Activated CD8-positive, alpha-beta T cell treated with anti-CD3 and anti-CD28 coated beads, Interleukin-2, amount 10 ng/mL, durations not matched to agents 7 days and 5 days (primary cell): ENCODE data around the gene SLBP. TPM values are rescaled to one million over a fixed set of nuclear protein-coding genes. Genes with fewer than 3 reads are reported as not detected.
A peak's percentile ranks its signal among the peaks of the same experiment; 100 is the strongest.

Source experiments
- ATAC-seq: fragments of 150-1000 bp; cut with Tn5 transposase; one replicate; pipeline ENCODE4 v1.10.0; 2021; ENCODE audit warnings: moderate library complexity
- CTCF ChIA-PET: fragments of 350-600 bp; sonication (Branson Sonifier 250); formaldehyde crosslinking; loops from one replicate; lab custom pipeline; 2021; ENCODE audit warnings: antibody characterized with exemption; lab: Charles Lee
- POLR2A ChIA-PET: fragments of 350-600 bp; sonication (Branson Sonifier 250); formaldehyde crosslinking; loops from one replicate; lab custom pipeline; 2021; ENCODE audit warnings: antibody characterized with exemption; lab: Charles Lee
- DNase-seq: peaks from one replicate; pipeline ENCODE4 v3.0.0-alpha.2; 2020
- H3K27ac Mint-ChIP-seq: one replicate; pipeline ENCODE4 v1.8.0; 2021; ENCODE audit warnings: mild to moderate bottlenecking, mixed read lengths
- H3K27me3 Mint-ChIP-seq: one replicate; pipeline ENCODE4 v1.8.0; 2021; ENCODE audit warnings: low read depth, mixed read lengths
- H3K36me3 Mint-ChIP-seq: one replicate; pipeline ENCODE4 v1.8.0; 2021; ENCODE audit warnings: low read depth, mixed read lengths
- H3K4me1 Mint-ChIP-seq: one replicate; pipeline ENCODE4 v1.8.0; 2021; ENCODE audit warnings: low read depth, mixed read lengths
- H3K4me3 Mint-ChIP-seq: one replicate; pipeline ENCODE4 v1.8.0; 2021; ENCODE audit warnings: mild to moderate bottlenecking, mixed read lengths
- H3K9me3 Mint-ChIP-seq: one replicate; pipeline ENCODE4 v1.8.0; 2022; ENCODE audit warnings: mixed read lengths; ENCODE audit not compliant: insufficient read depth
- total RNA-seq, 2 experiments: library from RNA; stranded (reverse); gene quantifications; one replicate each; pipeline ENCODE4 v1.2.3, GENCODE V29; 2021

SLBP gene
- total RNA-seq, 2 experiments from 2014 or later, result 132 to 136 TPM

DNA sequence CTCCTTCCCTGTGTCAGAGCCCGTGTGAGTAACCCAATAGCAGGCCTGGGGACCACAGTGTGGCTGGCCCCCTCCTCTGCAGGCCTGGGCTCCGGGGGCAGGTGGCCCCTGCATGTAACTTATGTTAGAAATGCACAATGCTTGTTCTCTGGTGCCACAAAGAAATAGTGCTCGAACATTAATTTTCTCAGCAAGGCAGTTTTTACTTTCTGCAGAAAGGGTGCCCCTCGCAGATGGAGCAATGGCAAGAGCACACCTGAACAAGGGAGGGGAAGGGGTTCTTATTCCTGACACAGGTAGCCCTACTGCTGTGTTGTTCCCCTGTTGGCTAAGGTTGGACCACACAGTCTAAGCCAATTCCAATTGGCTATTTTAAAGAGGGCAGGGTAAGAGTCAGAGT lies 26.3 kb upstream of the SLBP start:
- Mint-ChIP-seq H3K27ac (no peak overlapping the region), H3K9me3 (peaks cover 4% of the 10 kb centered on the region), H3K4me3 (no peak overlapping the region), H3K36me3 (peaks cover 83% of the 10 kb centered on the region), H3K4me1 (no peaks in the 10 kb centered on the region), H3K27me3 (no peaks in the 10 kb centered on the region)
- CTCF ChIA-PET, result interaction anchor here (1.7 kb wide), 1 partner anchor 12 kb away, joined by 5 read pairs; no protein-coding TSS in a partner anchor
- no peak for ATAC-seq
- no peak for DNase-seq
- POLR2A ChIA-PET, result no interaction called here

GRCh38 chr4:1737666-1738065 lies 25.5 kb upstream of the SLBP start:
- Mint-ChIP-seq H3K4me1 (no peaks in the 10 kb centered on the region), H3K4me3 (no peak overlapping the region), H3K9me3 (peaks cover 4% of the 10 kb centered on the region), H3K36me3 (peaks cover 89% of the 10 kb centered on the region), H3K27ac (no peak overlapping the region), H3K27me3 (no peaks in the 10 kb centered on the region)
- POLR2A ChIA-PET, result interaction anchor here (0.6 kb wide), 1 partner anchor 59 kb away, joined by 3 read pairs; no protein-coding TSS in a partner anchor
- ATAC-seq (no peak), DNase-seq (no peak)
- CTCF ChIA-PET, result interaction anchor here (1.7 kb wide), 1 partner anchor 11 kb away, joined by 5 read pairs; no protein-coding TSS in a partner anchor

- DNase-seq, result no peak
- peaks cover 4% of the 10 kb centered on the region for H3K9me3 Mint-ChIP-seq
- no peaks in the 10 kb centered on the region for H3K4me1 Mint-ChIP-seq
- ChIA-PET POLR2A (no interaction called here), CTCF (interaction anchor here (1.7 kb wide), 1 partner anchor 10 kb away, joined by 5 read pairs; no protein-coding TSS in a partner anchor)
- H3K27me3 Mint-ChIP-seq, result no peaks in the 10 kb centered on the region
- no peak overlapping the region for H3K27ac Mint-ChIP-seq
- peaks cover 91% of the 10 kb centered on the region for H3K36me3 Mint-ChIP-seq
- ATAC-seq, result no peak
- H3K4me3 Mint-ChIP-seq, result no peak overlapping the region
Measured at GRCh38 chr4:1736812-1737211, 24.7 kb upstream of the SLBP start.

DNA sequence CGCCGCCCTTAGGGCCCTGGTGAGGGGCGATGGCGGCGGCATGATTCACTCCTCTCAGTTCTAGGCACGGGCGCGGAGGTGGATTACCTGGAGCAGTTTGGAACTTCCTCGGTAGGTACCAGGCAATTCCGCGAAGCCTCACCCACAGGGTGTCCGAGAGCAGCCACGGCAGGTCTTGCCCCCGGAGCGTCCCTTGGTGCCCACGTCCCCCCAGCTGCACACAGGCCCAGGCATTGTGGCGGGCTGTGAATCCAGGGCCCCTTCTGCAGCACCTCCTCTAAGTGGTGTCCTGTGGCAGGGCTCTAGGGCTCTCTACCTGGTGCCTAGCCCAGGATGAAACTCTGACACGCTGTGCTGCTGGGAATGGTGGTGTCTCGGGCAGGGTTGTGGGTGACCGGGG lies 23.1 kb upstream of the SLBP start:
- POLR2A ChIA-PET, result no interaction called here
- peaks cover 90% of the 10 kb centered on the region for H3K36me3 Mint-ChIP-seq

GRCh38 chr4:1732911-1733310 lies 20.8 kb upstream of the SLBP start:
- DNase-seq (no peak), ATAC-seq (no peak)
- H3K27me3 Mint-ChIP-seq, result no peaks in the 10 kb centered on the region
- peaks cover 16% of the 10 kb centered on the region for H3K4me1 Mint-ChIP-seq
- H3K36me3 Mint-ChIP-seq, result peaks cover 90% of the 10 kb centered on the region
- no peaks in the 10 kb centered on the region for H3K9me3 Mint-ChIP-seq
- ChIA-PET POLR2A (no interaction called here), CTCF (interaction anchor here (1.4 to 2.5 kb wide), 2 partner anchors 14 to 41 kb away, joined by 4 to 10 read pairs; no protein-coding TSS in a partner anchor)
- H3K27ac Mint-ChIP-seq, result no peak overlapping the region
- no peak overlapping the region for H3K4me3 Mint-ChIP-seq

More for the DNA sequence above, 23.1 kb upstream of the SLBP start:
- Mint-ChIP-seq H3K4me3 (no peak overlapping the region), H3K9me3 (peaks cover 4% of the 10 kb centered on the region), H3K4me1 (no peaks in the 10 kb centered on the region), H3K27ac (no peak overlapping the region), H3K27me3 (no peaks in the 10 kb centered on the region)
- DNase-seq (no peak), ATAC-seq (no peak)
- CTCF ChIA-PET, result no interaction called here

DNA sequence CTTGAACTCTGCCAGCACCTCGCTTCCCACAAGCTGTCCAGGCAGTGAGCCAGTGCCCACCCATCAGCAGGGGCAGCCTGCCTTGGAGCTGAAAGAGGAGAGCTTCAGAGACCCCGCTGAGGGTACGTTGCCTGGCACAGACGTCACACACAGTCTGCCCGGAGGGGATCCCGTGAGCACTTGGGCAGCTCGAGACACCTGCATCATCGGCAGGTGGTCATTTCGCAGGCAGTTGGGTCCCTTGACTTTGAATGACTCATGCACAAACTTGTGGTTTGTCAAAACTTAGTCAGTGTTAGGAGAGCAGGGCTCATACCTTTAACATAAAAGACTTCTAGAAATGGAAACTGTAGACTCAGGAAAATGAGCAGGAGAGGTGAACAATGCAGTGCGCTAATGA lies 19.1 kb upstream of the SLBP start:
- no peak for ATAC-seq
- CTCF ChIA-PET, result interaction anchor here (2.2 to 12.6 kb wide), 2 partner anchors 19 to 38 kb away, joined by 6 to 227 read pairs; partner anchors contain the start of gene SLBP
- Mint-ChIP-seq H3K36me3 (peaks cover 90% of the 10 kb centered on the region), H3K27ac (no peak overlapping the region), H3K4me1 (peaks cover 33% of the 10 kb centered on the region), H3K27me3 (no peaks in the 10 kb centered on the region), H3K4me3 (no peak overlapping the region), H3K9me3 (no peaks in the 10 kb centered on the region)
- DNase-seq, result no peak
- POLR2A ChIA-PET, result interaction anchor here (1.5 to 2.1 kb wide), 2 partner anchors 10 to 19 kb away, joined by 5 to 9 read pairs; partner anchors contain the start of genes SLBP, TACC3 and TMEM129

DNA sequence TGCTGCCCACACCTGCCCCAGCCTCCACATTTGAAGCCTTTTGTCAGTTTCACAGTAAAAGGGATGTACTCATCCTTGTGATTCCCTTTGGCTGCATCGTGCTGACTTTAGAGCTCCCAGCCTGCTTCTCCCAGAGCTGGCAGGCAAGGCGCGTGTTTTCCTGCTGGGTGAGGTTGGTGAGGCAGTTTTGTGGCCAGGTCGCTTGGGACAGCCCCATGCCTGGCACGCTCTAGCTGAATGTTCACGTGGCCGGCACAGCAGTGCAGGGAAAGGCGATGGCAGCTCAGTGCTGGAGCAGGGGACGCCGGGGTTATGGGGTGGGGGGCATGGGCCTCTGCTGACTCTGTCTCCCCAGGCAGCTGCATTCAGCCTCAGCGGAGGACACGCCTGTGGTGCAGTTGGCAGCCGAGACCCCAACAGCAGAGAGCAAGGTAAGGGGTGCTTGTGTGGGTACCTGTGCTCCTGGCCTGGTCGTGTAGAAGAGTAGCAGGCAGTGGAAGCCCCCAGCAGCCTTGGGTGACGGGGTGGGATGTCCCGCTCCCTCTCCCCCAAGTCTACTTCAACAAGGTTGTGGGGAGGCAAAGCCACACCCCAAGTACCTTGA lies 18.5 kb upstream of the SLBP start:
- ChIA-PET POLR2A (interaction anchor here (1.5 to 2.1 kb wide), 2 partner anchors 9 to 18 kb away, joined by 5 to 9 read pairs; partner anchors contain the start of genes SLBP, TACC3 and TMEM129), CTCF (interaction anchor here (1.5 to 12.6 kb wide), 6 partner anchors 10 to 38 kb away, joined by 4 to 227 read pairs (median 6); partner anchors contain the start of genes SLBP, TACC3 and TMEM129)
- no peak for ATAC-seq
- Mint-ChIP-seq H3K36me3 (peaks cover 90% of the 10 kb centered on the region), H3K27ac (no peak overlapping the region), H3K4me1 (peaks cover 36% of the 10 kb centered on the region), H3K9me3 (no peaks in the 10 kb centered on the region), H3K27me3 (no peaks in the 10 kb centered on the region), H3K4me3 (no peak overlapping the region)
- no peak for DNase-seq

GRCh38 chr4:1728061-1728980 lies 16.2 kb upstream of the SLBP start:
- no peak overlapping the region for H3K27ac Mint-ChIP-seq
- no peak overlapping the region for H3K4me3 Mint-ChIP-seq
- ATAC-seq, result no peak
- no peaks in the 10 kb centered on the region for H3K27me3 Mint-ChIP-seq
- H3K4me1 Mint-ChIP-seq, result peaks cover 54% of the 10 kb centered on the region
- peaks cover 86% of the 10 kb centered on the region for H3K36me3 Mint-ChIP-seq
- DNase-seq, result no peak
- H3K9me3 Mint-ChIP-seq, result no peaks in the 10 kb centered on the region
- CTCF ChIA-PET, result interaction anchor here (12.6 kb wide), 1 partner anchor 35 kb away, joined by 227 read pairs; no protein-coding TSS in a partner anchor
- POLR2A ChIA-PET, result interaction anchor here (1.2 kb wide), 1 partner anchor 16 kb away, joined by 3 read pairs; the partner anchor contains the start of gene SLBP

DNA sequence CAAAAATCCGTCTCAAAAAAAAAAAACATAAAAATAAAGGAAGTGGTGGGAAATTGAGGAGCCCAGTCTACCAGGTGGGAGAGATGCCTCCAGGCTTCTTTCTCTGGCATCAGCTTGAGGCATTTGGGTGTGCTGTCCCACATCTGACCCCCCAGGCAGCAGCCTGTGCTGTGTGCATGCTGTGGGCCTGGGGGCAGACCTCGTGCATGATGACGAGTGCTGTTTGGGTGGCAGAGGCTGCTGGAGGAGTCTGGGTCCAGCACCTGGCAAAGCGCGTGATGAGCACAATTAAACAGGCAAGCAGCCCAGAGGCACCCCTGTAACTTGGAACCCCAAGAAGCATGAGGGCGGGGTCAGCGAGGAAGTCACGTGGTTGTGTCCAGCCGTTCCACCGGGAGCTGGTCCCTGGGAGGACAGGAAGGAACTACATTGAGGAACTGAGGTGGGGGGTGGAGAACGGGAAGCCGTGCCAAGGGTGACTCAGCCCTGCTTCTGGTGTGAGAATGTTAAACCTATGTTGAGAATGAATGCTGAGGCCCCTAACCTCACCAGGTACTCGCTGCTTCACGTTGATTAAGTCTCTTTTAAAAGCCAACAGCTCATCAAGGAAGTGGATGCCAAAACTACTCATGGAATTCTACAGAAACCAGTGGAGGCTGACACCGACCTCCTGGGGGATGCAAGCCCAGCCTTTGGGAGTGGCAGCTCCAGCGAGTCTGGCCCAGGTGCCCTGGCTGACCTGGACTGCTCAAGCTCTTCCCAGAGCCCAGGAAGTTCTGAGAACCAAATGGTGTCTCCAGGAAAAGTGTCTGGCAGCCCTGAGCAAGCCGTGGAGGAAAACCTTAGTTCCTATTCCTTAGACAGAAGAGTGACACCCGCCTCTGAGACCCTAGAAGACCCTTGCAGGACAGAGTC lies 15.3 kb upstream of the SLBP start:
- Mint-ChIP-seq H3K9me3 (no peaks in the 10 kb centered on the region), H3K4me1 (peaks cover 59% of the 10 kb centered on the region), H3K27me3 (no peaks in the 10 kb centered on the region), H3K36me3 (peaks cover 86% of the 10 kb centered on the region), H3K27ac (no peak overlapping the region), H3K4me3 (no peak overlapping the region)
- no peak for ATAC-seq
- DNase-seq, result no peak
- CTCF ChIA-PET, result interaction anchor here (1.0 to 12.6 kb wide), 4 partner anchors 10 to 34 kb away, joined by 4 to 227 read pairs (median 6); no protein-coding TSS in a partner anchor
- POLR2A ChIA-PET, result interaction anchor here (0.8 to 1.6 kb wide), 3 partner anchors 15 to 35 kb away, joined by 3 to 4 read pairs (median 3); partner anchors contain the start of gene SLBP

DNA sequence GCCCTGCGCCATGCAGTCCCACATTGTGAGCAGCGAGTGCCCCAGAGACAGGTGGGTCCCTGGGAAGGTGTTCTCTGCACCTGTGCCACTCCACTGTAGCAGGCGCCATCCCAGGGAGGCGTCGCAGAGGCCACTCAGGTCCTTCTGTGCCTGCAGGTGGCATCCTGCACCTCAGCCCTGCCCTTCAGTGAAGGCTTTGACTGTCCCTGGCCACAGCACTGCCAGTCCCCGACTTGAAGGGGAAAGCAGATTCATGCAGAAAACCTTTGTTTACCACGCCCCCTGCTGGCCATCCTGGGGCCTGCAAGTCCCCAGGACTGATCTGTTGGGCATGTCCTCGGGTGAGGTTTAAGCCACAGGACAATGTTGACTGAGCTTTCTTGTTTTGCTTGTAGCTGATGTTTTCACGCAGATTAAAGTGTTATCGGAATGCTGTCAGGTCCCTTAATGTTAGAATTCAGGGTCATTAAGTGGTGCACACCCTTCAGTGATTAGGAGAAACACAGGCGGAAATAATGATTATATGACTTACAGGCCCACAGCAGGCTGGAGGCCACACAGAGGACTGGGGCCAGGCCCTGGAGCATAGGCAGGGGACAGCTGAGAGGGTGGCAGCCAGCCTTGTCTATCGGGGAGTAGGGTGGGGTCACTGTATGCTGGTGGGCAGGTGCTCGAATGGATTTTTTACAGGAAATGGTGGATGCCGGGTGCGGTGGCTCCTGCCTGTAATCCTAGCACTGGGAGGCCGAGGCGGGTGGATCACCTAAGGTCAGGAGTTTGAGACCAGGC lies 14.2 kb upstream of the SLBP start:
- CTCF ChIA-PET, result interaction anchor here (0.5 to 12.6 kb wide), 13 partner anchors 9 to 150 kb away, joined by 3 to 227 read pairs (median 5); partner anchors contain the start of gene SLBP
- H3K27ac Mint-ChIP-seq, result peak overlapping the region; percentile 21
- H3K27me3 Mint-ChIP-seq, result no peaks in the 10 kb centered on the region
- no peaks in the 10 kb centered on the region for H3K9me3 Mint-ChIP-seq
- H3K4me1 Mint-ChIP-seq, result peaks cover 59% of the 10 kb centered on the region
- DNase-seq (peak; percentile 91), ATAC-seq (peak; percentile 35)
- H3K36me3 Mint-ChIP-seq, result peaks cover 84% of the 10 kb centered on the region
- POLR2A ChIA-PET, result interaction anchor here (1.4 to 2.6 kb wide), 3 partner anchors 14 to 35 kb away, joined by 3 to 18 read pairs (median 4); partner anchors contain the start of gene SLBP
- H3K4me3 Mint-ChIP-seq, result no peak overlapping the region
